NT2/D1 (cell line): ENCODE measurements around the gene IGSF8.

Experiments used
- DNase-seq: peaks from one replicate; pipeline ENCODE4 v3.0.0-alpha.2; 2011; ENCODE audit warnings: low read depth, low spot score
- H3K27me3 ChIP-seq: 2 replicates; pipeline ENCODE4 v1.6.0; 2011; ENCODE audit warnings: mild to moderate bottlenecking; ENCODE audit not compliant: insufficient read length, insufficient read depth
- H3K36me3 ChIP-seq: 2 replicates; pipeline ENCODE4 v1.6.1; 2011; ENCODE audit warnings: mild to moderate bottlenecking, low read length, mixed read lengths; ENCODE audit not compliant: insufficient read depth, insufficient read length
- H3K4me1 ChIP-seq: 2 replicates; pipeline ENCODE4 v1.5.1; 2011; ENCODE audit not compliant: insufficient read depth, insufficient read length
- H3K4me3 ChIP-seq: 2 replicates; pipeline ENCODE4 v1.5.1; 2011; ENCODE audit warnings: low read depth; ENCODE audit not compliant: insufficient read length
- H3K9ac ChIP-seq: 2 replicates; pipeline ENCODE4 v1.6.0; 2011; ENCODE audit warnings: low read depth; ENCODE audit not compliant: insufficient read length
- H3K9me3 ChIP-seq: 2 replicates; pipeline ENCODE4 v1.5.1; 2011; ENCODE audit warnings: mild to moderate bottlenecking, low read length; ENCODE audit not compliant: insufficient read depth
- SUZ12 ChIP-seq: IDR thresholded peaks from 2 replicates; pipeline ENCODE4 v1.6.1; 2011; ENCODE audit not compliant: insufficient read length, insufficient read depth; ENCODE audit errors: extremely low read depth
- YY1 ChIP-seq: IDR thresholded peaks from 2 replicates; pipeline ENCODE4 v1.6.1; 2011; ENCODE audit not compliant: insufficient read length, insufficient read depth
- ZNF274 ChIP-seq: IDR thresholded peaks from 2 replicates; pipeline ENCODE4 v1.6.1; 2011; ENCODE audit warnings: mild to moderate bottlenecking, low read depth, low read length

IGSF8 gene

DNA sequence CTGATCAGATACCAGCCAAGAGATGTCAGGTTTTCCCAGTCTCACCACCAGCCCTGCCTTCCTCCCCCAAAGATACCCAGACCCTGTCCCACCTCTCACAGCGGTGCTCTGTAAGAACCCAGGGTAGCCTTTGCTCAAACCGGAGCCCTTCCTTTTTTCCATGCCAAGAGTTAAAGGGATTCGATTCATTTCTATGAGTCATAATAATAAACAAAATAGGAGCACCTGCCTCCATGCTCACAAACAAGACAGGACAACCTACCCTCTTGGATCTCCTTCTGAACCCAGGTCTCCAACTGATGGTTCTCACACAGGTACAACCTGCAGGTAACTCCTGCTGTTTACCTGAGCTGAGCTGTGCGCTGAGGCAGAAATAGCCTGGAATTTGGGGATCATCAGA, 11.3 kb upstream of the IGSF8 start:
- Histone ChIP-seq H3K4me1 (peaks cover 28% of the 10 kb centered on the region), H3K4me3 (no peak overlapping the region), H3K36me3 (no peaks in the 10 kb centered on the region), H3K27me3 (peaks cover 3% of the 10 kb centered on the region), H3K9ac (no peak overlapping the region), H3K9me3 (no peaks in the 10 kb centered on the region)
- DNase-seq: no peak
- TF ChIP-seq YY1: no peak
- no peak for TF ChIP-seq ZNF274
- TF ChIP-seq SUZ12: no peak

DNA sequence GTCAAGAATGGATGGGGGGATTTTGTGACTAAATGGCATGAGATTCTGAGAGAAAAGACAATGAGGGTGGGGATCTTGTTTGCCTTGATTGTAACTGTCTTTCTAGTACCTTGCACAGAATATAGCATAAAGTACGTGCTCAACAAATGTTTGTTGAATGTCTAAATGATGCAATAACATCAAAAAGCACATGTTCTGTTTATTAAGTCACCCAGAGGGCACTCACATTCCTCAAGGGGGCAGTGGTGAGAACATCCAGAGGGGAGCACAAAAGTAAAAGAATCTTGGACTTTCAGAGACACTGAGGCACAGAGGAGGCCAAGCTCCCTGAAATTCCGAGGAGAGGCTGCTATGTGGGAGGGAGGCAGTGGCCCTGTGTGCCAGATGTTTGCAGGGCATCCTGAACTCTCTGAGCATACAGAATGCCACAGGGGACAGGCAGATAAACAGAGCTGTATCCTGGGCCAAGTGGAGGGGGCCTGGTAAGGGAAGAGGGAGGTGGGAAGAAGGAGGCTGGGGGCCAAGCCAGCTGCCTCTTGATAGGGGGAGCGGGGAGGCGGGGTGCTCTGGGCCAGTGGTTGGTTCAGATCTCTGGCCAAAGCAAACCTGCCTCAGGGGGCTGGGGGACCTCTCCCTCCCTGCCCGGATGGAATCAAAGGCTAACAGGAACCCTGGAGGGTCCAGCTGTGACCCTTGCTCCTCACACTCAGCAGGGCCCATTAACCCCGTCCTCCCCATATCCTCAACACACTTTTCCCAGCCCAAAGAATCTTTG, 10.7 kb upstream of the IGSF8 start:
- H3K9ac ChIP-seq: peak overlapping the region; percentile 21
- H3K4me3 ChIP-seq: no peak overlapping the region
- peak; percentile 67 for DNase-seq
- no peak for TF ChIP-seq ZNF274
- no peak for TF ChIP-seq YY1
- no peak for TF ChIP-seq SUZ12
- peaks cover 3% of the 10 kb centered on the region for H3K27me3 ChIP-seq
- peaks cover 22% of the 10 kb centered on the region for H3K4me1 ChIP-seq
- no peaks in the 10 kb centered on the region for H3K36me3 ChIP-seq
- no peaks in the 10 kb centered on the region for H3K9me3 ChIP-seq

DNA sequence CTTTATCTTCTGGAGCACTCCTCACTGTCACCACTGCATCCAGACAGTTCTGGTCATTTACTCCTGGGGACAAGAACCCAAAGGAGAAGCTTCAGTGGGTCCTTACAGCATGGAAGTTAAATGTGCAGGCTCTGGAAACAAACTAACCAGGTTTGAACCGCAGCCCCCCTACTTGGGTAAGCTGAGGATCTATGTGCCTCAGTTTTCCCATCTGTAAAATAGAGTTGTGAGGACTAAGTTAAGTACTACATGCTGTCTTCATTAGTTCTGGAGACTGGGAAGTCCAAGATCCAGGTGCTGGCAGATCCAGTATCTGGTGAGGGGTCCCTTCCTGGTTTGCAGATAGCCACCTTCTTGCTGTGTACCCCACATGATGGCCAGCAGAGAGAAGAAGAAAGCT, 9.1 kb upstream of the IGSF8 start:
- Histone ChIP-seq H3K36me3 (no peaks in the 10 kb centered on the region), H3K27me3 (peaks cover 3% of the 10 kb centered on the region), H3K9me3 (no peaks in the 10 kb centered on the region), H3K4me1 (peaks cover 26% of the 10 kb centered on the region), H3K4me3 (no peak overlapping the region), H3K9ac (no peak overlapping the region)
- no peak for TF ChIP-seq YY1
- TF ChIP-seq SUZ12: no peak
- no peak for TF ChIP-seq ZNF274
- no peak for DNase-seq

DNA sequence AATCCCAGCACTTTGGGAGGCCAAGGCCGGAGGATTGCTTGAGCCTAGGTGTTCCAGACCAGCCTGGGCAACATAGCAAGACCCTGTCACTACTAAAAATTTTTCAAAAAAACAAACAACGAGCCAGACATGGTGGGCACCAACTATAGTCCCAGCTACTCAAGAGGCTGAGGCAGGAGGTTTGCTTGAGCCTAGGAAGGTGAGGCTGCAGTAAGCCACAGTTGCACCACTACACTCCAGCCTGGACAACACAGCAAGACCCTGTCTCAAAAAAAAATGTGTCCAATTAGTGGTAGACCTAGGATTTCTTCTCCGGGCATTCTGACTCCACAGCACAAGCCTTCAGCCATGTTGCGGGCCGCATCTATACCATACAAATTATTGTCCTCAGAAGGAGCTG, 6.7 kb upstream of the IGSF8 start:
- Histone ChIP-seq H3K9ac (no peak overlapping the region), H3K36me3 (no peaks in the 10 kb centered on the region), H3K27me3 (peaks cover 1% of the 10 kb centered on the region), H3K9me3 (no peaks in the 10 kb centered on the region), H3K4me1 (peaks cover 30% of the 10 kb centered on the region), H3K4me3 (no peak overlapping the region)
- no peak for DNase-seq
- TF ChIP-seq SUZ12 (no peak), ZNF274 (no peak), YY1 (no peak)

DNA sequence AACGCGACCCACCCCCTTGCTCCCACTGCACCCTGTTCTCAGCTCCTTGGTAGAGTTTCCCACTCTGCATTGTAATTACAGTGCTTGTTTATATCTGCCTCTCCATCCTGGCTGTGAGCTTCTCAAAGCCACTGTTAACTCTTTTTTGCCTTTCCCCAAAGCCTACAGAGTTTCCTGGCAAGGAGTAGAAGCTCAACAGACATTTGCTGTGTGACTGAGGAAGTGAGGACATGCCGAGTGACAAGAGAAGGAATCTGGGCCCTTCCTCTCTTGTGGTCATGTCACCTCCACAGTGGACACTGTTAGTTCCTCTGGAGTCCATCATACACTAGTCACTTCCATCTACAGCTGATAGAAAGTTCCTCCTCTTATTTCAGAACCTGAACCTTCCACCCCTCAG, 6.1 kb upstream of the IGSF8 start:
- Histone ChIP-seq H3K4me3 (no peak overlapping the region), H3K36me3 (no peaks in the 10 kb centered on the region), H3K27me3 (peaks cover 8% of the 10 kb centered on the region), H3K9me3 (no peaks in the 10 kb centered on the region), H3K9ac (no peak overlapping the region), H3K4me1 (peaks cover 26% of the 10 kb centered on the region)
- no peak for DNase-seq
- TF ChIP-seq ZNF274 (no peak), SUZ12 (no peak), YY1 (no peak)

DNA sequence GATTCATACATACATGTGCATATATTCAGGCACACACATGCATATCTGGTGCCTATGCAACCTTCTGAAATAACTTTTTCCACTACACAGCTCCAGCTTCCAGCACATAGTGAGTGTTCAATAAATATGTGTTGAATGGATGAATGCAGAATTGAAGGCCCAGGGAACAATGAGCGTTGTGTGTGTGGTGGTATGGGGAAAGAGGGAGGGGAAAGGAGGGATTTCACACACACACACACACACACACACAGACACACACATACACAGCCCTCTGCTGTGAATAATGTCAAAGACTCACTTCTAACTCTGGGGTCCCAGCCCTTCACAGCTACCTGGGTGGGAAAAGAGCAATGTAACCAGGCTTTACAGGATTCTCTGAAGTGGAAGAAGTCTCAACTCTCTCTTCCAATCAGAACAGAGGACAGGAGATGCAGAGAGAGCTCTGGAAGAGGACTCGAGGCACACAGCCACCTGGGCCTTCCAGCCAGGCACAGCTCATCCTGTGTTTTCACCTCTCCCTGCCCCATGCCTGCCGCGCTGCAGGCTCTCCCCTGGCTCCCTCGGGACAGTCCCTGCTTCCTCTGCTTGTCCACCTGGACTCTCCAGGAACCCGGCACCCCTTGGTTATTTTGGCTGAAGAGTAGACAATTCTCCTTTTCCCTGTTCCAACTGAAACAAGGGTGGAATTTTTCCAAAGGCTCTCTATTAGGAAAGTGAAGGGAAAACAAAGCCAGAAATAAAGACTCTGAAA, 5.4 kb upstream of the IGSF8 start:
- peaks cover 24% of the 10 kb centered on the region for H3K4me1 ChIP-seq
- H3K9me3 ChIP-seq: no peaks in the 10 kb centered on the region
- no peak overlapping the region for H3K9ac ChIP-seq
- no peaks in the 10 kb centered on the region for H3K36me3 ChIP-seq
- TF ChIP-seq ZNF274 (no peak), SUZ12 (no peak), YY1 (no peak)
- peaks cover 11% of the 10 kb centered on the region for H3K27me3 ChIP-seq
- no peak for DNase-seq
- no peak overlapping the region for H3K4me3 ChIP-seq

DNA sequence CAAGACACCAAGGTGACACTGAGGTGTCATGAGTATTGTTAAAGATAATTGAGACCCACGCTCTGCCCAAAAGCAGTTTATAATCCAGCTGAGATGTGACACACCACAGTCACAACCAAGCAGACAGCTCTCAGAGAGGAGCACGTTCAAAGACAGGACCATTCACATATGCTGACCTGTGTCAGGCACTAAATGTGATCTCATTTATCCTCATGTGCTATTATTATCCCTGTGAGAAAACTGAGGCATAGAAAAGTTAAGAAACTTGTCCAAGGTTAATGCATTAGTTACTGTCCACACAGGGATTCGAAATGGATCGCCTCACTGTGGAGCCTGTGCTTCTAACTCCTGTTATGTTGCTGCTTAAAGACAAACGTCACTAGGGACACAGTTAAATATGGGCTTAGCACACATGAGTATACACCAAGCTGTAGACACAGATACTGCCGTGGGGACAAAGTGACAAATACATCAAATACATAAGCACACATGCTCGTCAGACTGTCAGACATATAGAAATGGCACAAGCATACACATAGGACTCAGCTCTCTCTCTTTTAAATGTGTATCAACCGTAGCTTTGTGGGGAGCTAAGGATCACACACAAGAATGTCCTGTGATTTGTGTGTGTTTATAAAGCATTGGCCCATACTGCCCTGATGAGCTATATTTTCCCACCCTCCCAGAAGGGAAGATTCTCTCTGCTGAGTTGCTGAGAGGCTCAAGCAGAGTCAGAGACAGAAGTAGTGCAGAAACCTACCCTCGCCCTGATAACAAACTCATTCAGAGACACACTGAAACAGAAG, 3.5 kb upstream of the IGSF8 start:
- H3K9me3 ChIP-seq: no peaks in the 10 kb centered on the region
- TF ChIP-seq YY1 (no peak), ZNF274 (no peak), SUZ12 (no peak)
- H3K36me3 ChIP-seq: no peaks in the 10 kb centered on the region
- peaks cover 11% of the 10 kb centered on the region for H3K27me3 ChIP-seq
- DNase-seq: no peak
- H3K9ac ChIP-seq: no peak overlapping the region
- H3K4me1 ChIP-seq: peaks cover 30% of the 10 kb centered on the region
- H3K4me3 ChIP-seq: no peak overlapping the region
